ENCODE data around the gene CLDND2.

The CLDND2 gene

DNA sequence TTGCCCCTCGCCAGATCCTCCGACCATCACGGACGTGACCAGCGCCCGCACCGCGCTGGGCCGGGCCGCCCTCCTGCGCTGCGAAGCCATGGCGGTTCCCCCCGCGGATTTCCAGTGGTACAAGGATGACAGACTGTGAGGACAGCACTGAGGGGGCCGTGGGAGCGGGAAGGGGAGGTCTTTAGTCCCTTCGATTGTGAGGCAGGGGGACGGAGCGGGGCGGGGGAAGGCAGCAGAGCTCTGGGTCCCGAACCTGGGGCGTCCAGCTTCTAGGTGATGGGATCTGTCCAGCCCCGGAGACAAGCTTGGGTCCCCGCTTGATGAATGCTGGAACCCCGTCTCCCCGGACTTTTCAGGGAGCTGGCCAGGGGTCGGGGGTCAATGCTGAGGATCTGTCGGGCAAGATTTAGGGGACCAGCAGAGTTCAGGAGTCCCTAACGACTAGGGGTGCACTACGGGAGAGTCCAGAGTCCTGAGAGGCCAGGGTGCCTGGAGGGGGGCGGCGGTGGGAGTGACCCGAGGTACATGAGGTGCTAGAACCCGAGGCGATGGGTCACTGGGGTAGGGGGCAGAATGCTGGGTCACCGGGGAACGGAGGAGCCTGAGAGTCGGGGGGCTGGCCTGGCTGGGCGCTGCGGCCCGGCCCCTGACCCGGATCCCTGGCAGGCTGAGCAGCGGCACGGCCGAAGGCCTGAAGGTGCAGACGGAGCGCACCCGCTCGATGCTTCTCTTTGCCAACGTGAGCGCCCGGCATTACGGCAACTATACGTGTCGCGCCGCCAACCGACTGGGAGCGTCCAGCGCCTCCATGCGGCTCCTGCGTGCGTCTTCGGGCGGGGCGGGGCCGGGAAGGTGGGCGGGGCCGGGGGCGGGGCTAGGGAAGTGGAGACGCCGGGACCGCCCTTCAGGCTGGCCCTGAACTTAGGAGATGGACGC, 41.5 kb downstream of the CLDND2 start:
- peak; percentile 78 for DNase-seq

DNA sequence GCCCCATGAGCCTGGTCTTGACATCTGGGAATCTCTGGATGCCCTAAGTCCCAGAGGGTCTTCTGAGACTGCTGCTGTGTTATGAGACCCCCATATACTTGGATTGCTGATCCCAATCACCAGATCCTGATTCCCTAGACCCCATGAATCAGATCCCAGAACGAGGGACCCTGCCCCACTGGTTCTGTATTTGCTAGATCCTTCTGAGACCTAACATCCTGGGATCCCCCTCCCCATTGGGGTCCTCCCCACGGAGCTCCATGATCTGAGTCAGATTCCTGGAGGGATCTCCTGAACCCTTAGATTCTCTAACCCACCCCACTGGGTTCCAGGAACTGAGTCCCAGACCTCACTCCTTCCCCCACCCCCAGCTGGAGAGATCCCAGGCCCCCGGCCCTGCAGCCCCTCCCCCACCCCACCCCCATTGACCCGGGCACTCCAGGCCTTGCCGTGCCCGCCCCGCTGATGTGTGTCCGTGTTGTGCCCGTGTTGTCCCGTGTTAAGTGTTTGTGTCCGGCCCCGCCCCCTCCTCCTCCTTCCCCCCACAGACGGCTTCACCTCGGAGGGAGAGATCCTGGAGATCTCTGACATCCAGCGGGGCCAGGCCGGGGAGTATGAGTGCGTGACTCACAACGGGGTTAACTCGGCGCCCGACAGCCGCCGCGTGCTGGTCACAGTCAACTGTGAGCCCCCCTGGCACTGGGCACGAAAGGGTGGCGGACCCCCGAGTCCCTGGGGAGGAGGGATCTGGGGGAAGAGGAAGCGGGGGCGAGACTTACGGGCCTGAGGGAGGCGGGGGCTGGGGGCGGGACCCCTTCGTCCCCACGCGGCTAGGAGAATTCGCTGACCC, 42.4 kb downstream of the CLDND2 start:
- DNase-seq = no peak

DNA sequence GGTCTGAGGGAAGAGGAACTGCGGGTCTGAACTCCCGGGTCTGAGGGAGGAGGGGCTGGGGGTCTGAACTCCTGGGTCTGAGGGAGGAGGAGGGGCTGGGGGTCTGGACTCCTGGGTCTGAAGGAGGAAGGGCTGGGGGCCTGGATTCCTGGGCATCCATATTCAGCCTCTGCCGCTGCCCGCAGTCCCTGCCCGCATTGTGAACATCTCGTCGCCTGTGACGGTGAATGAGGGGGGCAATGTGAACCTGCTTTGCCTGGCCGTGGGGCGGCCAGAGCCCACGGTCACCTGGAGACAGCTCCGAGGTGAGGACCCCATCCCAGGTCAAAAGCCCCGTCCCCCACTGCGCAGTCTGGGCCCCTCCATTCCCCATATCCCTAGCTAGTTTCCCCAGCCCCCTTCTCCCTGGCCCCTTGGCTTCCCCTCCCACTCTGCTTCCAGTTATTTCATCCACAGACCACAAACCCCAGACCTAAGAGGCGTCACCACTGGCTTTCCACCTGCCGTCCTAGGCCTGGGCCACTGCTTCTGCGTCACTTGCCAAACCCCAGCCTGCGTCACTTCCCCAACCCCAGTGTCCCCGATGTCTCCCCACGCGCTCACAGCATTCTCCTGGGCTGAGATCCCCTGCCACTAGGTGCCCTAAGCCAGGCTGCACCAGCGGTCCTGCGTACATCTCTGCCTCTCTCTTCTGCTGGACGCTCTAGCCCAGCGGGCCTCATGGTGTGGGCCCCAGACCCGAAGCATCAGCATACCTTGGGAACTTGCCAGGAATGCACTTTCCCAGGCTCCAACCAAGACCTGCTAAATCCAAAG, 43.4 kb downstream of the CLDND2 start:
- no peak for DNase-seq

DNA sequence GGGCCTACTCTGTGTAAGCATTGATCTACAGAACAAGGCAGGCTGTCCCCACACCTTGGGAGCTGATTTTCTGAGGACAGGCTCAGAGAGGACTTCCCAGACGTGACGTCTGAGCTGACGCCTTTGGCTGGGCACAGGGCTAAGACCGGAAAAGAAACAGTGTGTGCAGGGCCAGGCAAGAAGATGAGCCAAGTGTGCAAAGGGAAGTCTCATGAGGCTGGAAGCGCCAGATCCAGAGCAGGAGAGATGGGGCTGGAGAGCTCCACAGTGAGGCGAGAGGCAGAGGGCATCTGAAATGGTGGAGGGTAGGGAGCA, 44.7 kb downstream of the CLDND2 start:
- DNase-seq = no peak

DNA sequence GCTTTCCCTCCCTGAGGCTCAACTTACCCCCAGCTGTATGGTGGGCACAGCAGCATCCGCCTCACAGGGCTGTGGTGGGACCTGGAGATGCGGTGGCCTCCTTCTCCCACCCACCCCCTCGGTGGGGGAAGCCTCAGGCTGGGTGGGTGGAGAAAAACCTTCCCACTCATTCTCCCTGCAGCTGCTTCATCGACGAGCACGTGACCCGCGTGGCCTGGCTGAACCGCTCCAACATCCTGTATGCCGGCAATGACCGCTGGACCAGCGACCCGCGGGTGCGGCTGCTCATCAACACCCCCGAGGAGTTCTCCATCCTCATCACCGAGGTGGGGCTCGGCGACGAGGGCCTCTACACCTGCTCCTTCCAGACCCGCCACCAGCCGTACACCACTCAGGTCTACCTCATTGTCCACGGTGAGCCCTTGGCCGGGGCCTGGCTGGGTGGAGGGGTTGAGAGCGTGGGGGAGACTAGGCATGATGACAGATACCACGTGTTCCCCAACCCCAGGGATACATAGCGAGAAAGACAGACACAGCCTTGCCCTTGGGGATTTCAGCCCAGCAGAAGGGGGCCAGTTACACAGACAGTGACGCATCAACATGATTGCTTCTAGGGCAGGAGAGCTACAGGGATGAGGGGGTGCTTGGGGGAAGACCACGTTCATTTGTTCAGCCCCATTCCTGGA, 45.2 kb downstream of the CLDND2 start:
- no peak for DNase-seq

DNA sequence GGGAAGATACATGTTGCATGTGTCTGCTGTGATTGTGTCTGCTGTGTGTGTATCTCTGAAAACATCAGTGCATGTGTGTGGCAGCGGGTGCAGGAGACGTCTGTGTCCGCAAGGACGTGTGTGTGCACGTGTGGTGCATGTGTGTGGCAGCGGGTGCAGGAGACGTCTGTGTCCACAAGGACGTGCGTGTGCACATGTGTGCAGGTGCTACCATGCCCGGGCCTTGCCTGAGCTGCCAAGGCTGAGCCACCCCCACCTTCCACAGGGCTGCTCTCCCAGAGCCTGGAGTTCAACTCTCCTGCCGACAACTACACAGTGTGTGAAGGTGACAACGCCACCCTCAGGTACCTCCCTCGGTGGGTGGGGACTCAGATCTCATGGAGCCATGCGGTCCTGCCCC, 47.0 kb downstream of the CLDND2 start:
- DNase-seq = no peak

DNA sequence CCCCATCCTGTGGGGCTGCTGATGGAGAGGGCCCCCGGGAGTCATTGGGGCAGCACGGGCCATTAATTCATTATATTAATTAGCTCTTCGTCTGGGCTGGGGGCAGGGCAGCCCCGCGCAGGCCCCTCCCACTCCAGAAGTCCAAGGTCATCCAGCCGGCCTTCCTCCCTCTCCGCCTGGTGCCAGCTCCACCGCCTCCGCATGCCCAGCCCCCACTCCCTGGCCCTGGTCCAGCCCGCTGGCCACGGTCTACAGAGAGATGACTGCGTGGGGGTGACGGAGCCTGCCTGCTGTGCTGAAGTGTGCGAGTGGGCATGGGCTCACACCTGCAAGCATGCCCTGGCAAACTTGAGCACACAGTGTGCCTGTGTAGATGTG, 48.5 kb downstream of the CLDND2 start:
- DNase-seq = no peak

DNA sequence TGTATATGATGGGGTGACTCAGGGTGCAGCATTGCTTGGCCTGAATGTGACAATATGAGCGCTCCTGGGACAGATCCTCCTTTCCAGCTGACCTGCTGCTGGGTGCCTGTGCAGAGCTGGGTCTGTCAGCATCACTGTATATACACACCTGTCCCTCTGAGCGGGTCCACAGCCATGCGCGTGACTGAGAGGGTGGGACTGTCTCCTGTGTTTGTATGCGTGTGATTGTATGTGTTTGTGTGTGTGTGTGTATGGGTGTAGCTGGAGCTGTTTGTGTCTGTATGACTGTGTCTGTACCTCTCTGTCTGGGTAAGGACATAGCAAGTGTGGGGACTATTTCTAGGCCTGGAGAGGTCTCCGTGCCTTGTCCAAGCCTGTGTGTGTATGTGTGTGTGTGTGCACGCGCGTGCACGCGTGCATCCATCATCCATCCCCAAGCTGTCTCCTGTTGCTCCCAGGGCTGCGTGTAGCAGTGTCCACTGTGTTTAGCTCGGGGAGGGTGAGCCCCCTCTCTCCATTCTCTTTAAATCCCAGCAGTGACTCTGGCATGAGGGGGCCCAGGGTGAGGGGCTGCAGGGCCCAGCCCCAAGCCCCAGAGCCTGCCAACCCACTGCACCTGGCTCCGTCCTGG, 49.0 kb downstream of the CLDND2 start:
- DNase-seq = no peak

DNA sequence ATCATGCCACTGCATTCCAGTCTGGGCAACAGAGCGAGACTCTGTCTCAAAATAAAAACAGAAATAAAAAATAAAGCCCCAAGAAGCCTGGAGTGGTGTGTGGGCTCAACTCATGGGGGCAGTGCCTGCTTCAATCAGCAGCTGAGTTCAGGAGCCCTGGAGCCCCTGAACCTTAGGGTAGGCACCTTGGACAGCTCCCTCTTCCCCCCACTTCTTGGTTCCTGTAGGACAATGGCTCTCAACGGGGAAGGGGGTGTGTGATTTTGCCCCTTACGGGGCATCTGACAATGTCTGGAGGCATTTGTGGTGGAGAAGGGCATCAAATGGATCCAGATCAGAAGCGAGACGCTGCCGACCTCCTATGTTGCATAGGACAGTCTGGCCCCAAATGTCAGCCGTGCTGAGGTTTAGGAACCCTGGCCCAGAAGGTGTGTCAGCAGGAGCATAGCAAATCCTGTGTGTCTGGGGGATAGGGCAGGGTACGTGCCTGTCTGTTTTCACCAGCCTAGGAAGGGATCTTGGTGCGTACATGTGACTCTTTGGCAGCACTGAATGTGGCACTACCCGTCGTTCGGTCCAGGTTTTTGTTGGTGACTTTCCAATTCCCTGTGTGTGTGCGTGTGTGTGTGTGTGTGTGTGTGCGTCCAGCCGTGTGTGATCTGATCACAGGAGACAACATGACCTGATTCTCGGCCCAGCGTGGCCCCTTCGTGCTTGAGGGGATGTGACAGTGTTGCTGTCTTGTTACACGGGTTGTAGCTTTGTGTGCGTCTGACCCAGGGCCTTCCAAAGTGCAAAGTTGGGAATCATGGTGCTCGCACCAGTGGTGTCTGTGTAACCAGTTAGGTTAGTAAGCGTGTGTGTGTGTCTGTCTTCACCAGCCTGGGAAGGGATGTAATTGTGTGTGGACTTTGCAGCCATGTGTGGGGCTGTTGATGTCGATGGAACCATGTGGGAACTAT, 49.8 kb downstream of the CLDND2 start:
- no peak for DNase-seq

DNA sequence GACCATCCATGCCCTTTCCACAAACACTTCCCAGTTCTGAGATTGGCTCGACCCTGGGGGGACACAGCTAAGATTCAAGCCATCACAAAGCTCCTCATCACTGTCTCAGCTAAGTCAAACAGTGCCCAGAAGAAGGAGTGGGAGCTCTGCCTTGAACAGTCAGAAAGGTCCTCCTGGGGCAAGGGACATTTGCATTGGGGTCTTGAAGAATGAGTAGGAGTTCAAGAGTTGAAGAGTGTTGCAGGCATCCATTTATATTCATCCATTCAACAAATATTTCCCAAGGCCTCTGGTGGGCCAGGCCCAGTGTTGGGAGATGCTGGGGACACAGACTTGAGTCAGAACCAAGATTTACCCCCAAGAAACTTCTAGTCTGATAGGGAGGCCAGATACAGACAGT, 50.8 kb downstream of the CLDND2 start:
- DNase-seq = no peak

DNA sequence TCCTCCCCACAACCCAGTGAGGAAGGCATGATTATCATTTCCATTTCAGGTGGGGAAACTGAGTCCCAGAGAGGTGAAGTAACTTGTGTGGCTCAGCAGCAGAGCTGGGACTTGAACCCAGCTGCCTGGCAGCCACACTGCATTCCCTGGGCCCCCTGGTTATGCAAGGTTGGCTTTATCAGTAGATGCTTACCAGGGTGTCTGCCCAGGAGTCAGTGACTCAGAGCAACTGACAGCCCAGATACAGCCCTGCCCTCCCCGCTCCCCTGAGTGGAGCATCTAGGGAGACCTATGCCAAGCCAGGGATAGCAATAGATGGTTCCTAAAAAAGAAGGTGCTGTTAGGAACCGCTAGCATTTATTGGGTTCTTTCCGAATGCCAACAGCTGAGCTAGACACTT, 51.4 kb downstream of the CLDND2 start:
- DNase-seq = no peak
